OCI-LY3 (cell line): Measurements from ENCODE around the gene FRK.

Experiments used
- CTCF ChIP-seq: fragments of 200-600, 300-600 bp; sonication (generic); IDR thresholded peaks from 2 replicates; pipeline ENCODE4 v1.5.1; 2014; ENCODE audit warnings: antibody characterized with exemption, low read length, low read depth
- EZH2phosphoT487 ChIP-seq: fragments of 200-600 bp; shearing (Covaris generic); IDR thresholded peaks from 2 replicates; pipeline ENCODE4 v1.6.1; 2018; ENCODE audit warnings: antibody characterized with exemption, mixed run types, low read depth

GRCh38 chr6:116033687-116034303 is 26.9 kb downstream of the FRK start:
- no peak for TF ChIP-seq CTCF
- no peak for TF ChIP-seq EZH2phosphoT487
